Endothelial cell of umbilical vein (primary cell): Measurements from ENCODE around the gene NAV2. TPM values are rescaled to one million over a fixed set of nuclear protein-coding genes. Genes with fewer than 3 reads are reported as not detected.

ENCODE experiments used
- BruUV-seq: library from RNA; stranded (reverse); fragments of 400-500 nt; replicated peaks from 2 replicates; lab custom pipeline; 2021; lab: Mats Ljungman, UMichigan
- CTCF ChIA-PET: fragments of 300-600, 350-600 bp; sonication (Branson Sonifier 250); formaldehyde crosslinking; loops from one replicate; lab custom pipeline; 2021; ENCODE audit warnings: antibody characterized with exemption, inconsistent platforms; lab: Charles Lee
- POLR2A ChIA-PET: fragments of 300-600, 350-600 bp; sonication (Branson Sonifier 250); formaldehyde crosslinking; loops from one replicate; lab custom pipeline; 2021; ENCODE audit warnings: antibody characterized with exemption, inconsistent platforms; lab: Charles Lee
- DNase-seq: peaks from one replicate; pipeline ENCODE4 v3.0.0-alpha.2; 2011; ENCODE audit warnings: low read depth, low spot score
- FAIRE-seq: peaks from 2 replicates; lab custom pipeline; 2011; peaks lifted over from hg19 to GRCh38; lab: Jason Lieb, UNC
- H2AFZ ChIP-seq: 2 replicates; pipeline ENCODE4 v1.6.0; 2012; ENCODE audit warnings: low read depth, low read length, control low read depth, inconsistent platforms
- H3K27ac ChIP-seq: 2 replicates; pipeline ENCODE4 v1.5.1; 2011; ENCODE audit warnings: low read depth, mild to moderate bottlenecking, control low read depth, low read length, moderate library complexity; ENCODE audit not compliant: insufficient read depth
- H3K27me3 ChIP-seq, 2 experiments: 2 replicates each; pipeline versions ENCODE4 v1.6.0 to v1.6.1; 2011; ENCODE audit warnings: low read length in 2 of 2, mixed read lengths in 1 of 2; ENCODE audit not compliant: control insufficient read depth in 2 of 2, insufficient read depth in 2 of 2
- H3K36me3 ChIP-seq, 2 experiments: 2 replicates in 1 of 2; 3 replicates in 1 of 2; pipeline ENCODE4 v1.5.1; 2011; ENCODE audit warnings: low read length in 2 of 2, mild to moderate bottlenecking in 1 of 2, moderate library complexity in 1 of 2; ENCODE audit not compliant: control insufficient read depth in 2 of 2, insufficient read depth in 2 of 2; ENCODE audit errors: extremely low read depth in 1 of 2
- H3K4me1 ChIP-seq: 3 replicates; pipeline ENCODE4 v1.5.1; 2011; ENCODE audit warnings: mild to moderate bottlenecking, low read length; ENCODE audit not compliant: control insufficient read depth, insufficient read depth; ENCODE audit errors: extremely low read depth
- H3K4me2 ChIP-seq: 2 replicates; pipeline ENCODE4 v1.6.1; 2011; ENCODE audit warnings: low read length, control low read depth, mixed read lengths; ENCODE audit not compliant: insufficient read depth
- H3K4me3 ChIP-seq, 3 experiments: fragments of 200-600 bp in 1 of 3; sonication (generic), shearing (Covaris generic) in 1 of 3; replicated peaks in 1 of 3; 2 replicates each; pipeline ENCODE4 v1.5.1; 2011 to 2016; ENCODE audit warnings: control low read depth in 3 of 3, low read length in 3 of 3, mild to moderate bottlenecking in 2 of 3, inconsistent platforms in 1 of 3, low read depth in 1 of 3, moderate library complexity in 1 of 3; ENCODE audit not compliant: insufficient read depth in 1 of 3
- H3K79me2 ChIP-seq: 2 replicates; pipeline ENCODE4 v1.6.0; 2012; ENCODE audit warnings: low read length, inconsistent platforms; ENCODE audit not compliant: control insufficient read depth, insufficient read depth
- H3K9ac ChIP-seq: replicated peaks from 2 replicates; pipeline ENCODE3; 2011; ENCODE audit warnings: low read length, control low read depth; ENCODE audit not compliant: insufficient read depth; ENCODE audit errors: extremely low read depth
- H3K9me1 ChIP-seq: replicated peaks from 3 replicates; pipeline ENCODE4 v1.6.0; 2011; ENCODE audit warnings: mild to moderate bottlenecking, low read length; ENCODE audit not compliant: control insufficient read depth, insufficient read depth; ENCODE audit errors: extremely low read depth
- H3K9me3 ChIP-seq: replicated peaks from 2 replicates; pipeline ENCODE4 v1.5.1; 2012; ENCODE audit warnings: low read length, inconsistent platforms; ENCODE audit not compliant: control insufficient read depth, insufficient read depth
- H4K20me1 ChIP-seq: replicated peaks from 2 replicates; pipeline ENCODE3; 2011; ENCODE audit warnings: mild to moderate bottlenecking, low read length; ENCODE audit not compliant: control insufficient read depth, insufficient read depth; ENCODE audit errors: extremely low read depth
- CTCF ChIP-seq, 2 donors: IDR thresholded peaks; 1 replicate in 1 of 2; 2 replicates in 1 of 2; pipeline ENCODE4 v1.5.1; 2011; ENCODE audit warnings: low read length in 2 of 2, mild to moderate bottlenecking in 2 of 2, moderate library complexity in 2 of 2, control low read depth in 1 of 2, inconsistent platforms in 1 of 2, low read depth in 1 of 2; ENCODE audit not compliant: insufficient read depth in 1 of 2; ENCODE audit errors: extremely low read depth in 1 of 2
- EZH2 ChIP-seq: IDR thresholded peaks from 2 replicates; pipeline ENCODE4 v1.6.1; 2012; ENCODE audit warnings: borderline replicate concordance, low read depth, mild to moderate bottlenecking, moderate library complexity, low read length, inconsistent platforms; ENCODE audit not compliant: severe bottlenecking
- FOS ChIP-seq: IDR thresholded peaks from 2 replicates; pipeline ENCODE4 v1.6.1; 2011; ENCODE audit warnings: mild to moderate bottlenecking, low read length, moderate library complexity, borderline replicate concordance; ENCODE audit not compliant: insufficient read depth
- GATA2 ChIP-seq: IDR thresholded peaks from 2 replicates; pipeline ENCODE4 v1.7.0; 2011; ENCODE audit warnings: low read depth, mild to moderate bottlenecking, moderate library complexity, mixed read lengths, low read length; ENCODE audit not compliant: insufficient read length, insufficient read depth
- JUN ChIP-seq: IDR thresholded peaks from 2 replicates; pipeline ENCODE4 v1.6.1; 2011; ENCODE audit warnings: borderline replicate concordance, low read depth; ENCODE audit not compliant: insufficient read length, insufficient read depth
- MAX ChIP-seq: IDR thresholded peaks from 2 replicates; pipeline ENCODE4 v1.6.1; 2011; ENCODE audit not compliant: insufficient read depth, insufficient read length
- MYC ChIP-seq: IDR thresholded peaks from one replicate; pipeline ENCODE4 v1.6.1; 2011; ENCODE audit warnings: mild to moderate bottlenecking, low read depth, low read length
- POLR2A ChIP-seq: IDR thresholded peaks from 2 replicates; pipeline ENCODE4 v1.6.1; 2012; ENCODE audit warnings: low read depth, mild to moderate bottlenecking, control low read depth, low read length
- POLR2AphosphoS5 ChIP-seq: IDR thresholded peaks from 2 replicates; pipeline ENCODE4 v1.6.1; 2012; ENCODE audit warnings: low read depth, mild to moderate bottlenecking, control low read depth, low read length, moderate library complexity; ENCODE audit not compliant: insufficient read depth
- dilution Hi-C: fragments of 300-500 bp; cut with MboI; formaldehyde crosslinking; loops from one replicate; pipeline ENCODE4 v1.15.0; 2019; ENCODE audit warnings: low sequenced_read_pairs; ENCODE audit not compliant: extremely low pct_ligation_motif_present
- intact Hi-C: fragments of 100-400 bp; cut with micrococcal nuclease; formaldehyde crosslinking; loops from one replicate; pipeline ENCODE4 v1.10.0; 2022
- polyA plus RNA-seq, 4 experiments: library from polyadenylated mRNA; depleted of rRNA in 3 of 4; stranded (reverse) in 3 of 4; unstranded in 1 of 4; fragments of >200 nt; gene quantifications; 2 replicates each; pipeline versions ENCODE4 v1.2.1 to v1.2.3, GENCODE V29; 2011 to 2012; ENCODE audit warnings: missing spikeins in 1 of 4
- total RNA-seq: library from RNA; stranded (reverse); gene quantifications from 2 replicates; pipeline ENCODE4 v1.2.3, GENCODE V29; 2021

The NAV2 gene
- total and polyA plus RNA-seq, 2 donors (not counting 3 experiments of a cell fraction or from before 2014, with no cell fraction given), result 10.9 to 68.0 TPM

- dilution Hi-C loops, result no loop called here
- no peaks in the 10 kb centered on the region for H4K20me1 ChIP-seq
- BruUV-seq, result no TSS peak
- no peaks in the 10 kb centered on the region for H3K9me1 ChIP-seq
- POLR2A ChIA-PET, result no interaction called here
- H3K27ac ChIP-seq, result no peak overlapping the region
- FAIRE-seq (no peak), DNase-seq (no peak)
- peaks cover 87% of the 10 kb centered on the region for H3K79me2 ChIP-seq
- no peak overlapping the region for H2AFZ ChIP-seq
- peaks cover 8% of the 10 kb centered on the region for H3K4me1 ChIP-seq
- no peak overlapping the region for H3K9ac ChIP-seq
- intact Hi-C loops, result no loop called here
- no peaks in the 10 kb centered on the region for H3K36me3 ChIP-seq
- no peak overlapping the region for H3K4me3 ChIP-seq
- CTCF ChIA-PET, result interaction anchor here (1.2 to 4.2 kb wide), 7 partner anchors 9 to 173 kb away, joined by 3 to 79 read pairs (median 6); no protein-coding TSS in a partner anchor
- H3K27me3 ChIP-seq, result no peaks in the 10 kb centered on the region
- no peaks in the 10 kb centered on the region for H3K9me3 ChIP-seq
- TF ChIP-seq POLR2AphosphoS5 (no peak), MYC (no peak), JUN (no peak), MAX (no peak), CTCF (IDR thresholded peaks at IDR 0.05; ENCODE audit: extremely low read depth in 1 of 2, insufficient read depth in 1 of 2, low read depth in 1 of 2, low read length in 2 of 2) (no peak), POLR2A (no peak), GATA2 (no peak), EZH2 (no peak), FOS (no peak)
- no peak overlapping the region for H3K4me2 ChIP-seq
These were observed 24.9 kb downstream of the NAV2 start for GRCh38 chr11:19737575-19737974.
